Right lobe of liver (tissue), 4 donors: ENCODE results near the gene GRWD1.

Source experiments
- POLR2A ChIP-seq: fragments of 450-650 bp; IDR thresholded peaks from one replicate; pipeline ENCODE4 v1.6.1; 2017; ENCODE audit warnings: antibody characterized with exemption, mild to moderate bottlenecking
- TF ChIP-seq, protein P1 (sequence below), 4 donors: fragments of 200-600 bp in 3 of 4; fragments of 450-650 bp in 1 of 4; IDR thresholded peaks; one replicate each; pipeline versions ENCODE4 v1.5.1 to v1.8.0; 2016 to 2022; ENCODE audit warnings: antibody characterized with exemption in 4 of 4, mild to moderate bottlenecking in 2 of 4
- donor health status: DM: no; HTN: no; CAD: no.
- donor health status: DM: no; HTN: no; CAD: no.
- donor health status: DM: no; HTN: yes; CAD: no.

DNA sequence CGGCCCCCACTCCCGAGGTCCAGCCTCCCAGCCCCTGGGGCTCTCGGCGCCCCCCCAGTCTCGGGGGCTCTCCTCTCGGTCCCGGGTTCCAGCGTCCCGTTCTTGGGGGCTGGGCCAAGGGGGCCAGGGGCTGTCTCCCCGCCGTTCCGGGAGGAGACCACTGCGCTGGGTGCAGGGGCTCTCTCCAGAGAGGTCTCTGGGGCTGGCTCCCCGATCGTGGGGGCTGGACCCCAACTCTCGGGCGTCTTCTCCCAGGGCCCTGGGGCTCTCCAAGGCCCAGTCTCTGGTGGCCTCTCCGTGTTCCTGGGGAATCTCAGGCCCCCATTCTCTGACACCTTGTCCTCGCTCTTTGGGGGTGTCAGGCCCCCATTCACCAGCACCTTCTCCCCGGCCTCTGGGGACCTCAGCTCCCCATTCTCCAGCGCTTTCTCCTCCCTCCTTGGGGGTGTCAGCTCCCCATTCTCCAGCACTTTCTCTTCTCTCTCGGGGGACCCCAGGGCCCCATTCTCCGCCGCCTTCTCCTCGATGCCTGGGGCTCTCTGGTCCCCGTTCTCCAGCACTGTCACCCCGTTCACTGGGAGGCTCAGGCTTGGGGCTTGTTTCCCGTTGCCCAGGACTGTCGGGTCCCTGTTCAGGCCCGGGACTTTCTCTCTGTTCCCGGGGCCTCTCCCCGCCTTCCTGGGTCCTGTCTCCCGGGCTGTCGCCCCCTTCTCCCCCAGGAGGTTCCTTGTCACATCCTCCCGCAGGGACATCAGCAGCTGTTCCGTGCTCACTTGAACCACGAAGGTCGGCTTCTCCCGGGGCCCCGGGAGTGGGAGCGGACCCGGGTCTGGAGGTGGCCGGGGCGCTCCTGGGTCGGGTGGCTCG lies 52.2 kb downstream of the GRWD1 start:
- TF ChIP-seq, protein P1, sequence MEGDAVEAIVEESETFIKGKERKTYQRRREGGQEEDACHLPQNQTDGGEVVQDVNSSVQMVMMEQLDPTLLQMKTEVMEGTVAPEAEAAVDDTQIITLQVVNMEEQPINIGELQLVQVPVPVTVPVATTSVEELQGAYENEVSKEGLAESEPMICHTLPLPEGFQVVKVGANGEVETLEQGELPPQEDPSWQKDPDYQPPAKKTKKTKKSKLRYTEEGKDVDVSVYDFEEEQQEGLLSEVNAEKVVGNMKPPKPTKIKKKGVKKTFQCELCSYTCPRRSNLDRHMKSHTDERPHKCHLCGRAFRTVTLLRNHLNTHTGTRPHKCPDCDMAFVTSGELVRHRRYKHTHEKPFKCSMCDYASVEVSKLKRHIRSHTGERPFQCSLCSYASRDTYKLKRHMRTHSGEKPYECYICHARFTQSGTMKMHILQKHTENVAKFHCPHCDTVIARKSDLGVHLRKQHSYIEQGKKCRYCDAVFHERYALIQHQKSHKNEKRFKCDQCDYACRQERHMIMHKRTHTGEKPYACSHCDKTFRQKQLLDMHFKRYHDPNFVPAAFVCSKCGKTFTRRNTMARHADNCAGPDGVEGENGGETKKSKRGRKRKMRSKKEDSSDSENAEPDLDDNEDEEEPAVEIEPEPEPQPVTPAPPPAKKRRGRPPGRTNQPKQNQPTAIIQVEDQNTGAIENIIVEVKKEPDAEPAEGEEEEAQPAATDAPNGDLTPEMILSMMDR (IDR thresholded peaks at IDR 0.05): no peak
- no peak for TF ChIP-seq POLR2A
